B cell (primary cell): Measurements from ENCODE around the gene CKAP2L.

ENCODE experiments used
- CTCF ChIP-seq: fragments of 200-600 bp; IDR thresholded peaks from one replicate; pipeline ENCODE4 v1.8.0; 2022; ENCODE audit warnings: antibody characterized with exemption, mild to moderate bottlenecking
- EZH2 ChIP-seq: IDR thresholded peaks from 2 replicates; pipeline ENCODE4 v1.6.1; 2012; ENCODE audit warnings: borderline replicate concordance, low read depth, mild to moderate bottlenecking, moderate library complexity, low read length; ENCODE audit not compliant: insufficient read depth, poor library complexity, severe bottlenecking

GRCh38 chr2:112789186-112789585 lies 24.8 kb upstream of the CKAP2L start:
- TF ChIP-seq CTCF (no peak), EZH2 (no peak)
